ENCODE measurements around the gene PTPRG.

GRCh38 chr3:61788623-61789507 is 227.5 kb downstream of the PTPRG start:
- TF ChIP-seq, protein P1, sequence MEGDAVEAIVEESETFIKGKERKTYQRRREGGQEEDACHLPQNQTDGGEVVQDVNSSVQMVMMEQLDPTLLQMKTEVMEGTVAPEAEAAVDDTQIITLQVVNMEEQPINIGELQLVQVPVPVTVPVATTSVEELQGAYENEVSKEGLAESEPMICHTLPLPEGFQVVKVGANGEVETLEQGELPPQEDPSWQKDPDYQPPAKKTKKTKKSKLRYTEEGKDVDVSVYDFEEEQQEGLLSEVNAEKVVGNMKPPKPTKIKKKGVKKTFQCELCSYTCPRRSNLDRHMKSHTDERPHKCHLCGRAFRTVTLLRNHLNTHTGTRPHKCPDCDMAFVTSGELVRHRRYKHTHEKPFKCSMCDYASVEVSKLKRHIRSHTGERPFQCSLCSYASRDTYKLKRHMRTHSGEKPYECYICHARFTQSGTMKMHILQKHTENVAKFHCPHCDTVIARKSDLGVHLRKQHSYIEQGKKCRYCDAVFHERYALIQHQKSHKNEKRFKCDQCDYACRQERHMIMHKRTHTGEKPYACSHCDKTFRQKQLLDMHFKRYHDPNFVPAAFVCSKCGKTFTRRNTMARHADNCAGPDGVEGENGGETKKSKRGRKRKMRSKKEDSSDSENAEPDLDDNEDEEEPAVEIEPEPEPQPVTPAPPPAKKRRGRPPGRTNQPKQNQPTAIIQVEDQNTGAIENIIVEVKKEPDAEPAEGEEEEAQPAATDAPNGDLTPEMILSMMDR (IDR thresholded peaks at IDR 0.05 in 4 of 5, conservative IDR thresholded peaks at IDR 0.05 in 1 of 5), result no peak
- no peak for TF ChIP-seq POLR2A (IDR thresholded peaks at IDR 0.05)
